Measurements from ENCODE around the gene RPL38.

Gene RPL38

DNA sequence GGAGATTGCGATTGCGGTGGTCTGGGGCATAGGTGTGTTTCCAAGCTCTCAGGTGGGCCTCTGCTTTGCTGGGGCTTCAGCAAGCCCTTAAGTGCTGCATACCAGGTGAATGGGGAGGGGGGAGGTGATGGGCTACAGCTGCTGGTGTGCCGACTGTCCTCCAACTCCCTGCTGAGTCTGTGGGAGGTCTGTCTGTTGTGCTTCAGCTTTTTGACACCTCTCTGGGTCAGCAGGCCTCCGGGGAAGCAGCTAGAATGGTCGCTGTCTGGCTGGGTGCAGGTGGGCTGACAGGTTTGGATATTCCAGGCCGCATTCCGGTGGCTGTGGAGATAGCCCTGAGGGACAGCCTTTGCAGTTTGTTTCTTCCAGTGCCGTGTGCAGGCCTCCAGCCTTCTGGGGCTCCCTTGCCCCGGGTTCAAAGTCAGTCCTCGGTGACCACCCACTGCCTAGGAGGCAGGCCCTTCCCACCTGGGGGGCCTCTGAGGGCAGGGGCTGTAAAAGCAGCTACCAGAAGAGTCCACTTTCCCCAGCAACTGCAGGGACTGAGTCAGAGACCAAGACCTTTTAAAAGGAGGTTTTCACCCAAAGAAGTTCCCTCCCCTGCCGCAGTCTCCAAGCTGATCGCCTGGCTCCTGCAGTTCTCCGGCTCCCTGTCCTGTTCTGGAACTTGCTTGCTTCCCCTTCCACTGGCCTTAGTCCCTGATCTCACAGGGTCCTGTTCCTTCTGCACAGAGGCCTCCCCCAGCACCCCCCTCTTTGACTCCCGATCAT, 7.8 kb downstream of the RPL38 start:
- peak; percentile 26 to 28 for DNase-seq

DNA sequence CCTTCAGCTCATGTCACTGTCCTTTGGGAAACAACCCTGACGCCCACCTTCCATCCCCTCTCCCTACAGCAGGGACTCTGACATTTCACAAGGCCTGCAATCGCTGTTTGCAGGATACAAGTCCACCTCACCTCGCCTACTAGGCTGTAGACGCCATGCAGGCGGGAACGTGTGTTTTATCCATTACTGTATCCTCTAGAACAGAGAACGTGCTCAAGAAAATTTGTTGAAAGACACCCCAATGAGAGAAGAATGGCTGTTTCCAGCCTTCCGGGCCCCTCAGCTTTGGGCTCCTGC, 8.4 kb downstream of the RPL38 start:
- DNase-seq = peak in 1 of 2 experiments; percentile 32

DNA sequence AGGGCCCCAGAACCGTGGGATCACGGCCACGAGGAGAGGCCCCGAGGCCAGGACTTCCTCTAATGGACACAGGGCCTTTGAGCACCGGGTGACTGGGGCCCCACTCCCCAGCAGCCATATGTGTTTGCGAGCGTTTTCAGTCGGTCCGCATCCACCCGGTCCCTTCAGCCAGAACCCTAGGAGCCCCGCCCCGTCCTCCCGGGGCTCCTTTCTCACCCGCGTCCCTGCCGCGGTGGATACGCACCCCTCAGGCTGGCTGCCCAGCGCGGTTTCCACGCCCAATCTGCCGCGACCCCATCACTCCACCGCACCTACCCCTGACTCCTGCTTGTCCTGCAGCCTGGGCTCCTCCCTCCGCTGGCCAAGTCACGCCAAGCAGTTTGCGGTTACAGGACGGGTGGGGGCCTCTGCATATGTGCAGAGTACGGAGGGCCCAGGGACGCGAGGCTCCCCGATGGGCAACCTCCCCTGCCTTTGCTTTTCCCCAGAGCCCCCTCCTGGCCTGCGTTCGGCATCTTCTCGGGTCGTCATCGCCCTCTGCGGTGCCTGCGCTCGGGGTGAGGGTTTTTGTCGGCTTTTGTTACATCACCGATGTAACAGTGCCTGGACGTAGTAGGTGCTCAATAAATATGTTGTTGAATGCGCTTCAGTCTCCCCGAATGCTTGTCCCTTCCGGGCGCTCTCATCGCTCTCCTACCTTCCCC, 8.9 kb downstream of the RPL38 start:
- DNase-seq = peak; percentile 31 to 78

DNA sequence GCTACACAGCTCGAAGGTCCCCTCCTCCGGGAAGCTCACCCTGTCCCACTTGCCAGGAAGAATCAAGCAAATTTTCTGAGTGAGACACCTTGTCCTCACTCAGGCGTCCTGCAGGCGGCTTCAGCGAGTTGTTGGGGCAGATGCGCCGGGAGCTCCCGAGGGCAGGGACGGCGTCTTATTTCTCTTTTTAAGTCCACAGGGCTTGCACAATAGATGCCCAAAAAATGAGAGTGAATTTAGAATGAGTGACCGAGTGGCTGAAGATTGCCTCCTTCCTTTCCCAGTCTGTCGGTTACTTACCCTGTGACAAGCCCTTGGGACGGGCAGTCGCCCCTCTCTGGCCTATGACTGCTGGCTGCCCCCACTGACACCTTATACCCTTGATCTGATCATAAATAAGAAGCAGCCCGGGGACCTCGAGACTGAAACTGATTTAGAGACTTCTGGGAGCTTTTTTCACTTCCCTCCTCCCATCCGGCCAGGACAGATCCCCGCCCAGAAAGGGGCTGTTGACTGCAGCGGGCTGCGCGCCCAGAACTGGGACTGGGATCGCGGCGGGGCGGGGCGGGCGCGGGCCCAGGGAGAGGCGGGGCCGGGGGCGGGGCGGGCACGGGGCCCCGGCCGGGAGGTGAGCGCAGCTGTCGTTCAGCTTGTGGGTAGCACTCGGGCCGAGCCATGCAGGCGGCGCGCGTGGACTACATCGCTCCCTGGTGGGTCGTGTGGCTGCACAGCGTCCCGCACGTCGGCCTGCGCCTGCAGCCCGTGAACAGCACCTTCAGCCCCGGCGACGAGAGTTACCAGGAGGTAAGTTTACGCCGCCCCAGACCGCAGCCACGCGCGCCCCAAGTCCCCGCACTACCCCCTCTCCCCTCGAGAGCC, 9.7 kb downstream of the RPL38 start, which contains the start of gene TTYH2:
TTYH2 (plus strand) TSS at position 659 of the 879 bp plus-strand sequence; CDS start at position 676, 17 bp downstream.
- peak; percentile 92 to 94 for DNase-seq

DNA sequence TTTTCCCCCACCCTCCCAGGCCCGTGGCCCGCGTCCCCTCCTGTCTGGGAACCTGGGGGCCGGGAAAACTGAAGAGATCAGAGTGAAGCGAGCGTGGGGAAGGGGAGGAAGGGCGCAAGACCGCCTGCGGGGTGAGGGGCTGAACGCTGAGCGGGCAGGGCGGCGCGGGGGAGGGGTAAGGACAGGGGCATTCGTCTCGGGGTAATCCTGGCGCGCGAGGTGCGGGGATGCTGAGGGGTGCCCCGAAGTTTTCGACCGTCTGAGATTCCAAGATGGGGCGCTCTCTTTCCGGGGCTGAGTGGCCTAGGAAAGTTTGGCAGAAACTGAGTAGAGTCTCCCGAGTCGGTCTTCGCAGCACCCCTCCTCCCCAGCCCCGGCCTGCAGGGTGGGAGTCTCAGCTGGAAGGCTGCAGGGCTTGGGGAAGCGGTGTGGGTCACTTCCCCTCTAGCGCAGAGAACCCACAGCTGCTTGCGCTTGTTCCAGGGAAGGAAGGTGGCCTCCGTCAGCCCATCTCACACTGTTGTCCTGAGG, 10.4 kb downstream of the RPL38 start:
- DNase-seq = peak; percentile 64 to 71

DNA sequence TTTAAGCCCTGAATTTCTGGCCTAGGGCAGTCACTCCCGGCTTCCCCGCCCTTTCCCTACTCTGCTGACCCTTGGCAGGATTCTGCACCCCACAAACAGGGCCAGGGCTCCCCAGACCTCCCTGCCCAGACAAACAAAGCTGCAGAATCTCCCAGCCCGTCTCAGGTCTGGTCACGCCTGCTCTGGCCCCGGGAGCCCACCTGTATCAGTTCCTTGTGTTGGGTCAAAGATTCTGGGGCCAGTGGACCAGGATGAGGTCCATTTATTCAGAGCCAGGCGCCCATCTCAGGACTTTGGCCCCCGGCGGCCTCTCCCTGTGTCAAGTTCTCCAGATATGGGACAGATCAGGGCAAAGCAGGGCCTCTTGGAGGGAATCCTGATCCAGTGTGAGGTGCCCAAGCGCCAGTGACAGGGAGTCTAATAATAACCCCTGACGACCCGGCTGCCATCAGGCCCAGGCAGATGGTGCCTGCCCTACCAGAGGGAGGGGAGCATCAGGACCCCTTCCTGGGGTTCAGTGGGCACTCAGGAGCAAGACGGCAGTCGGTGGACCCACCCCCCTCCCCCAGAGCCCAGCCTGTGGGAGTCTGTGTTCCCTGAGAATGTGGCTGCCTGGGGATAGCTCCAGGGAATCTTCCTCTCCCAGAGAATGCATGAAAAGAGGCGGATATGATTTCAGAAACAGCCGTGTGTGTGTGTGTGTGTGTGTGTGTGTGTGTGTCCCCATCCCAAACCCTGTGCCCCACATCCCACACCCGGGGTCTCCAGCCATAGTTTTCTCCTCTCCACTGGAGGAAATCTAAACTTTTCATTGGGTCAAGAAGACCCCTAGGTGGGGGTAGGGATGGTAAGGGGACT, 11.2 kb downstream of the RPL38 start:
- no peak for DNase-seq

DNA sequence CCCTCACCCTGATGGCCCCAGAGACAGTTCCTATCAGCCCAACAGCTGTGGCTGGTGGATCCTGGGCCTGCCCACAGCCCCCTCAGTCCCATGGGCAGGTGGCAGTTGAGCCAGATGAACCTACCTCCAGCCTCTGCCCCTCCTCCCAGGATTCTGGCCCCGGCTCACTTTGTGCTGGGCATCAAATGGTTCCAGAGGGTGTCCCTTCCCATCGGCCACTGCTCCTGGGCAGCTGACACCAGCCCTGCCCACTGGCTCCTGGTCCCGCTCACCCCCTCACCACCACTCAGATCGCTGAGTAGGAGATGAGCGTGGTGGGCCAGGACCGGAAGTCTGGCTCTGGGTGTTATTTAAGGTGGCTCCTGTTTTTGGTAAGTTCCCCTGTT, 11.9 kb downstream of the RPL38 start:
- no peak for DNase-seq

DNA sequence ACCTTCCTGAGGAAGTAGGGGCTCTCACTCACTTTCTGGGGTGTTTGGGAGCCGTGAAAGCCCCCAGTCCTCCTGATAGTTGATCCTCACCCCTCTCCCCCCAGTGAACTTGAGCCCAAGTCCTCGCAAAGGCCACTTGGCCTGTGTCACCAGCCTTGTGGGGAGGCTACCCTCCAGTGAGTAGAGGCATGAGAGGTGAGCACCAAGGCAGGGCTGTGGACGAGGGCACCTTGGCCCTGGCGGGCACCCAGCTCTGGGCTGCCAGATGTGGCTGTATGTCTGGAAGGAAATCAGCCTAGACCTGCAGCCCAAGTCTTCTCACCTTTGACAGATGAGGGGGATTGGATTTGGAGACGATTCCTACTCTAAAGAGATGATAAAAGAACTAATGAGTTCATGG, 13.0 kb downstream of the RPL38 start:
- no peak for DNase-seq

DNA sequence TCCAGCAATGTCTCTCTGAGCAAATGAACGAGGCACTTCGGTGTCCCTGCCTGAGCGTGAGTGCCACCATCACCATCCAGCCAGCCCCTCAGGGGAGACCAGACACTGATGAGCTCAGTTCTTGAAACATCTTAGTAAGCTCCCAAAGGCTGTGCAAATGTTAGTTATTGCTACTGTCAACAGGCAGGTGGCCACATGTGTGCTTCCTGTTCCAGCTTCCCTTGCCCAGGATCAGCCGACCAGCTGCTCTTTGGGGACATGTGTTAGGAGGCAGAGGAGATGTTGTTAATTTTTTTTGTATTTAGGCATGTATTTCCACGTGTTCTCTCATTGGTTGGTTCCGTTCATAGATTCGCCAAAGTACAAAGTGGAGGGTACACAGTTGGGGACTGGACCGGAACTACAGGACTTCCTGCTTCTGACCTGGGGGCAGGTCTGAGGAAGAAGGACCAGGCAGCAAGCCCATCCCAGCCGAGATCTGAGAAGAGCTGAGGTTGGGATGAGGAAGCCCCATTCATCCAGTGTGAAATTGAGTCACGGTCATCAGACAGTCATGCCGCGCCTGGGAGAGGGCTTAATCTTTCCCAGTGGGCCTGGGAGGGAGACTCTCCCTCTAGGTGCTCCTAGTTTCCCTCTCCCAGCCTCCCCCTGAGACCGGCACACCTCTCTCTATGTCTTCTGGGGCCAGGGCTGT, 13.7 kb downstream of the RPL38 start:
- peak; percentile 31 to 47 for DNase-seq

DNA sequence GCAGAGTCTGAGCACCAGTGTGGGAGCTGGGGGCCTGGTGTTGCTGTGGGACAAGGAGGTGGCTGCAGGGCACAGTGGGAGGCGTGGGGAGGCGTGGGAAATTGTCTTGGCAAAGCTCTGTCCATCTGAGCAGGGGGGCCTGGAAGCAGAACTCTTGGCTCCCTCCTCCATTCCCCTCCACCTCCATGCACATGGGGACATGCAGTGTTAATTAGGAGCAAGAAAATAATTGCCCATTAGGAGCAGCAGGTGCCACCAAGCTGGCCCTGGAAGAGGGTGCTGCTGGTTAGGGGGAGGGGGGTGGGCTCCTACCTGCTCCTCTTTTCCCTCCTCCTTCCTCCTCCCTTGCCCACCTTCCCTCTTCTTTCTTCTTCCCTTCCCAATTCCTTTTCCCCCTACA, 14.4 kb downstream of the RPL38 start:
- no peak for DNase-seq

DNA sequence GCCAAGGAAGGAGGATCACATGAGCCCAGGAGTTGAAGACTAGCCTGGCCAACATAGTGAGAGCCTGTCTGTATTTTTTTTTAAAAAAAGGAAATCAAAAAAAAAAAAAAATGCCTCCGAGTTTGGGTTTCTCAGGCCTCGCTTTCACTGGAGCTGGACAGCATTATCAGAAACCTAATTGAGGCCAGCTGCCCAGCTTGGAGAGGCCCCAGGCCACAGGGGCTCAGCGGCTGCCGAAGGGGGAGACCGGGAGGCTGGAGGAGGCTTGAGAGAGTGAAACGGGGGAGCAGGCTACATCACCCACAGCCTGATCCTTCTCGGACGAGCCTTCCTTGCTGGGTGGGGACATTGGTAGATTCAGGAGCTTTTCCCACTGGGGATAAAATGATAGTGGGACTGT, 15.0 kb downstream of the RPL38 start:
- no peak for DNase-seq

DNA sequence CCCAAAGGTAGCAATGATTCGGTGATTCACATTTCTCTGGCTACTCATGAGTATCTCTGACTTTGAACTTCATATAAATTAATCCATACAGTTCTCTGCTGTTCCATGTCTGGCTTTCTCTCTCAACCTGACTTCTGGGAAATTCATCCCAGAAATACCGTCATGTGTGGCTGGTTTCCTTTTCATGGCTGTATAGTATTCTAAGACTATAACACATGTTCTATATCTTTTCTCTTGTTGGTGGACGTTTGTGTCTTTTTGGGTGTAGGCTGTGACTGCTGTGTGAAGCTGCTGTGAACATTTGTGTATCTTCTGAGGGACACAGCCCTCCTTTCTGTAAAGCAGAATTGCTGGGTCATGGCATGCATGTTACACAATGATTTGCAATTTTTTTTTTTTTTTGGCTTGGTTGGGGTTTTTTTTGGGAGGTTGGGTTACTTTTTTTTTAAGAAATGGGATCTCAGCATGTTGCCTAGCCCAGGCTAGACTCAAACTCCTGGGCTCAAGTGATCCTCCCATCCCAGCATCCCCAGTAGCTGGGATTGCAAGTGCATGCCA, 16.2 kb downstream of the RPL38 start:
- DNase-seq = no peak

DNA sequence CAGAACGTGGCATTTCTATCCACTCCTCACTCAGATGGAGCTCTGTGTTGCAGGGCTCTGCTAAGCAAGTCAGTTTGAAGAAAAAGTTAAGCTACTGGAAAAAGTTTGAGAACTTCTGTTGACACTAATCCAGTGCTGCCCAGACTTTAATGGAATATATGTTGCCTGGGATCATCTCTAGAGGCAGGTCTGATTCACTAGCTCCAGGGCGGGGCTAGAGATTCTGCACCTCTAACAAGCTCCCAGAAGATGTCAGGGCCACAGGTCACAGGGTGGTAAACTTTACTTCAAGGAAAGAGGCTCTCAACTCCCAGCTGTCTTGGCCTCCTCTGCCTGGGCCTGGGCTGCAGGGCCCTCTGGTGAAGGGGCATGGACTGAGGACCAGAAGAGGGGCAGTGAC, 16.7 kb downstream of the RPL38 start:
- DNase-seq = no peak

DNA sequence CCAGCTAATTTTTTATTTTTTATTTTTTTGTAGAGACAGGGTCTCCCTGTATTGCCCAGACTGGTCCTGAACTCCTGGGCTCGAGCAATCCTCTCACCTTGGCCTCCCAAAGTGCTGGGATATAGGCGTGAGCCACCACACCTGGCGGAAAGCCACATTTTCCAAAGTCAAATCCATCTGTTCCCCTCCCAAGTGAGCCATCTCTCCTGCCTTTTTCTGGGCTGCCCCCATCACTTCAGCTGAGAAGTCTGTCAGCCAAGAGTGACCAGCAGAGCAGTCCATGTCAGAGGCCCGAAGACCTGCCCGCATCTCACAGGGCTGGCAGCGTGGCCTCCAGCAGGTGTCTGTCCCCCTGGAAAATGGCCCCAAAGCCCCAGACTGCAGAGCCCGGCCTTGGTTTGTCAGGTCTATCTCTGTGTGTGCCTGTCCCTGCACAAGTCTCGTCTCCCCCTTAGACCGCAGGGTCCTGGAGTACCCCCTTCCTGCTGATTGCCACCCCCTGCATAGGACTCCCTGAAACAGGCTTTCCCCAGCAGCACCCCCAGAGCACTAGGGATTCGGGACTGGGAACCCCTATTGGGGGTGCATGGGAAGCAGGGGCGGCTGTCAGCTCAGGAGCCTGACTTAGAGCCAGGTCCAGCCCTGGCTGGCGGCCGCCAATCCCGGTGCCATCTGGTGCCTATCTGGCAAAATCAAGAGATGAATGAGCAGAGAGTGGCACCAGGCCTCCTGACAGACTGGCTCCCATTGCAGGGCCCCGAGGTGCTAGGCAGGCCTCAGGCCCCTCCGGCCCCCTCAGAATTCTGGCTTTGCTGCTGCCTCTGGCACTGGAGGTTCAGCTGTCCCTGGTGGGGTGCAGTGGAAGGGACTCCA, 17.7 kb downstream of the RPL38 start:
- DNase-seq = no peak

DNA sequence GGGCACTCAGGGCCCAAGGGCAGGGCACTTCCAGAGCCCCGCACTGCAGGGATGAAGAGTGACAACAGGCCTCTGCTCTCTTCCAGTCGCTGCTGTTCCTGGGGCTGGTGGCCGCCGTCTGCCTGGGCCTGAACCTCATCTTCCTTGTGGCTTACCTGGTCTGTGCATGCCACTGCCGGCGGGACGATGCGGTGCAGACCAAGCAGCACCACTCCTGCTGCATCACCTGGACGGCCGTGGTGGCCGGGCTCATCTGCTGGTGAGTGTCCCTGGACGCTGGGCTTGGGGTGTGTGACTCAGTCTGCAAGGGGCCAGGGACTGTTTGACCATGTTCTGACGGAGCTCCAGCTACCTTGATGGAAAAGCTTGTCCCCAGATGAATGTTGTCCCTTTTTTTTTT, 18.9 kb downstream of the RPL38 start:
- DNase-seq = no peak

DNA sequence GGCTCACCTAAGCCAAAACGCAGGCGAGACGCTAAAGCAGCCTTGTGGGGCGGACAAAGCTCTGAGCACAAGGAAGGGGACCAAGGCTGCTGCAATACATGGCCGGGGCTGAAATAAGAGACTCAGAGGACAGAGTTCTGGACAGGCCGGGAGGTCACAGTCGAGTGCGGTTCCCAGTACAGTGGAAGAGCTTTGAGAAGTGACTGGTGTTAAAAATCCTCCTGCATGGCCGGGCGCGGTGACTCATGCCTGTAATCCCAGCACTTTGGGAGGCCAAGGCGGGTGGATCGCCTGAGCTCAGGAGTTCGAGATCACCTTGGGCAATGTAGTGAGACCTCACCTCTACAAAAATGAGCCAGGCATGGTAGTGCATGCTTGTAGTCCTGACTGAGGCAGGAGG, 20.4 kb downstream of the RPL38 start:
- DNase-seq = no peak

DNA sequence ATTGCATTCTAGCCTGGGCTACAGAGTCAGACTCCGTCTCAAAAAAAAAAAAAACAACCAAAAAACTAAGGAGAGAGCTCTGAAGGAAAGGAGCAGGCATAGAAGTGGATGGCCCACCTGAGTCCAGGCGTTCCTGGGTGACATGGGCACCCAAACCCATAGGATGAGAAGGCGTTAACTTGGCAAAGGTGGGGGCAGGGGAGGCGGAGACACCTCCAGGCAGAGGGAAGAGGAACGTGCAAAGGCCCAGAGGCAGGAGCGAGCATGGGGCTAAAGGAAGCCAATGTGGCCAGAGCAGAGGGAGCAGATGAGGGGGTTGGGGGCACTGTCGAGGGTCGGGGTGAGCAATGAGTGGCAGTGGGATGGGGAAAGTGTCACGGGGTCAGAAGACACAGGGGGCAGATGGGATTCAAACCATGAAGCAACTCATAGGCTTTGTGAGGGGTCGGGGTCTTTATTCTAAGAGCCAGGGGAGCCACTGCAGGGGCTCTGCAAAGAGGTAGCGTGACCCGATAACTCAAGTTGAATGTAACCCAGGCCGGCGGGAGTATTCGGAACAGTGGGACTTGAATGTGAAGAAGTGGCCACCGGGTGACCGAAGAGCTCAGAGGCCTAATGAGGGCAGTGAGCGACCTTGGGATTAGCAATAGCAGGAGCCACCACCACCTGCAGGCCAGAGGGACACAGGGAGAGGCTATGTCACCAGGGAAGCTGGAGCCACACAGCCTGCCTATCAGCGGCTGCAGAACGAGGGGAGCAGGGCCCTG, 21.7 kb downstream of the RPL38 start:
- DNase-seq = no peak

DNA sequence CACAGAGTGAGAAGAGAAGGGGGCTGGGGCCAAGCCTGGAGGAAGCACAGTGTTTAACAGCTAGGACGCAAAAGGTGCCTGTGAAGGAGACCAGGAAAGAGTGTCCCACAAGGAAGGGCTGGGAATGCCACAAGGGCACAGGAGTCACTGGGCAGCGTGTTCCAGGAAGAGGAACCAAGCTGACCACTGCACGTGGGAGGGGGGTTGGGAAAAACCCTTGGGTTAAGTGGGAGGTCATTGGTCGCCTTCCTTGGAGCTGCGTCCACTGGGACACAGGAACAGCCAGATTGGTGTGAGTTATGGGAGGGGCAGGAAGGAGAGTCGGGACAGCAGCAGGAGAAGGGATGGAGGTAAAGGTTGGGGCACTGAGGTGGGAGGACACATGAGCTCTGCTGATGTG, 22.8 kb downstream of the RPL38 start:
- DNase-seq = no peak

DNA sequence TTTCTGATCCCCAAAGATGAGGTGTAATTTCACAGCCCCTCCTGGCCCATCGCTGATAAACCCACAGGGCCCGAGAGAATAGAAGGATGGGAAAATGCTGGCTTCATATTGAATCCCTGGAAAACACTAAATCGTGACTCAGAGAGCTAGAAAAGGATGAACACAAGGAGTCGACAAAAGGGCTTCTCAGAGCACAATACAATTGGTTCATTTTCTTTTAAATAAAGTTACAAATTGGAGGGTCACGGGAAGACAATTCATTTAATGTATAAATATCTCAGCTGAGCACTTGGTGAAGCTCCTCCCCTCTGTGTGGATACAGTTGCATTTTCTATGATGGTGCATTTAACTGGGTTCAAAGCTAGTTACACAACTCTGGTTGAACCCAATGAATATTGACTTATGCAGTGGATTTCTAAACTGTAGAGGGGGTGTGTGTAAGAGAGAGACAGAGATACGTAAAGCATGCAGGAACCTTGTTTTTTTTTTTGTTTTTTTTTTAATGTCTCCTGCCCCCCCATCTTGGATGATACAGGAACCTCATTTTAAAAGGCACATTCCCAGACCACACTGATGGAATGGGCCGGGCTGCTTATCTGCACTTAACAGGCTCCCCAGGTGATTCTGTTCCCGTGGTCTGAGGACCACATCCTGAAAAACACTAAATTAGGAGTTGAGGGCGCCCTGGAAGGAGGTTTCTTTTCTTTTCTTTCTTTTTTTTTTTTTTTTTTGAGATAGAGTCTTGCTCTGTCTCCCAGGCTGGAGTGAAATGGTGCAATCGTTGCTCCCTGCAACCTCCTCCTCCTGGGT, 24.0 kb downstream of the RPL38 start:
- DNase-seq = no peak
